ENCODE results near the gene DNAJC3. TPM values are rescaled to one million over a fixed set of nuclear protein-coding genes. Genes with fewer than 3 reads are reported as not detected.

Gene DNAJC3
- total and polyA plus RNA-seq, 2 of the 13 experiments (the other 11 are each of a cell fraction or from before 2014, with no cell fraction given), result 10.4 to 48.2 TPM

DNA sequence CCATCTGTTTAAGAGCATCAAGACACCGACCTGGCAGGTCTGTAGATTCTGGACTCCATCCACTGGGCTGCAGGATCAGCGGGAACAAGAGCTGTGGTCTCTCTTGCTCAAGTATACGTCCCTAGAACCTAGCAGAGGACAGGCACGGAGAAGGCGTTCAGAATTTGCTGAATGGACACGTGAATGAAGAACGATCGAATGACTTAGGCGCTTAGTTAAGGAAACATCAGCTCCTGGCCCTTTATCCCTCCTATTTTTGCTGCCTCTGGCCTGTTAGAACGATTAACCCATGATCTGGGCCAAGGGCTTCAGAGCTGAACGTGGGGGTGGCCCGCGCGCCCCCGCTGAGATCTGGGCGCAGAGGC, 33.4 kb upstream of the DNAJC3 start (continued):
- TF ChIP-seq FIP1L1 (IDR thresholded peaks at IDR 0.05; ENCODE audit: borderline replicate concordance, insufficient read depth, low read depth, low read length), result no peak
- TF ChIP-seq, protein P1, sequence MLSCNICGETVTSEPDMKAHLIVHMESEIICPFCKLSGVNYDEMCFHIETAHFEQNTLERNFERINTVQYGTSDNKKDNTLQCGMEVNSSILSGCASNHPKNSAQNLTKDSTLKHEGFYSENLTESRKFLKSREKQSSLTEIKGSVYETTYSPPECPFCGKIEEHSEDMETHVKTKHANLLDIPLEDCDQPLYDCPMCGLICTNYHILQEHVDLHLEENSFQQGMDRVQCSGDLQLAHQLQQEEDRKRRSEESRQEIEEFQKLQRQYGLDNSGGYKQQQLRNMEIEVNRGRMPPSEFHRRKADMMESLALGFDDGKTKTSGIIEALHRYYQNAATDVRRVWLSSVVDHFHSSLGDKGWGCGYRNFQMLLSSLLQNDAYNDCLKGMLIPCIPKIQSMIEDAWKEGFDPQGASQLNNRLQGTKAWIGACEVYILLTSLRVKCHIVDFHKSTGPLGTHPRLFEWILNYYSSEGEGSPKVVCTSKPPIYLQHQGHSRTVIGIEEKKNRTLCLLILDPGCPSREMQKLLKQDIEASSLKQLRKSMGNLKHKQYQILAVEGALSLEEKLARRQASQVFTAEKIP (CRISPR knock-in tag; IDR thresholded peaks at IDR 0.05; ENCODE audit: borderline replicate concordance), result no peak
- TF ChIP-seq, protein P2, sequence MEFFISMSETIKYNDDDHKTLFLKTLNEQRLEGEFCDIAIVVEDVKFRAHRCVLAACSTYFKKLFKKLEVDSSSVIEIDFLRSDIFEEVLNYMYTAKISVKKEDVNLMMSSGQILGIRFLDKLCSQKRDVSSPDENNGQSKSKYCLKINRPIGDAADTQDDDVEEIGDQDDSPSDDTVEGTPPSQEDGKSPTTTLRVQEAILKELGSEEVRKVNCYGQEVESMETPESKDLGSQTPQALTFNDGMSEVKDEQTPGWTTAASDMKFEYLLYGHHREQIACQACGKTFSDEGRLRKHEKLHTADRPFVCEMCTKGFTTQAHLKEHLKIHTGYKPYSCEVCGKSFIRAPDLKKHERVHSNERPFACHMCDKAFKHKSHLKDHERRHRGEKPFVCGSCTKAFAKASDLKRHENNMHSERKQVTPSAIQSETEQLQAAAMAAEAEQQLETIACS (CRISPR knock-in tag; IDR thresholded peaks at IDR 0.05), result 0 out of 2 replicates have a peak, but pooled peaks have one; percentile 6
- no peak for TF ChIP-seq HMGA1 (CRISPR knock-in tag; conservative IDR thresholded peaks at IDR 0.05)
- no peak for TF ChIP-seq RORA (CRISPR knock-in tag; IDR thresholded peaks at IDR 0.05)
- peak; percentile 51 for TF ChIP-seq ASH2L (IDR thresholded peaks at IDR 0.05; ENCODE audit: insufficient read length, low read depth, low read length)
- no peak for TF ChIP-seq TEAD2 (CRISPR knock-in tag; IDR thresholded peaks at IDR 0.05)
- TF ChIP-seq, protein P3, sequence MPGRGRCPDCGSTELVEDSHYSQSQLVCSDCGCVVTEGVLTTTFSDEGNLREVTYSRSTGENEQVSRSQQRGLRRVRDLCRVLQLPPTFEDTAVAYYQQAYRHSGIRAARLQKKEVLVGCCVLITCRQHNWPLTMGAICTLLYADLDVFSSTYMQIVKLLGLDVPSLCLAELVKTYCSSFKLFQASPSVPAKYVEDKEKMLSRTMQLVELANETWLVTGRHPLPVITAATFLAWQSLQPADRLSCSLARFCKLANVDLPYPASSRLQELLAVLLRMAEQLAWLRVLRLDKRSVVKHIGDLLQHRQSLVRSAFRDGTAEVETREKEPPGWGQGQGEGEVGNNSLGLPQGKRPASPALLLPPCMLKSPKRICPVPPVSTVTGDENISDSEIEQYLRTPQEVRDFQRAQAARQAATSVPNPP (CRISPR knock-in tag; IDR thresholded peaks at IDR 0.05), result no peak
- no peak for TF ChIP-seq ZNF652 (CRISPR knock-in tag; IDR thresholded peaks at IDR 0.05; ENCODE audit: borderline replicate concordance, low read depth)
- no peak for TF ChIP-seq NFE2L2 (IDR thresholded peaks at IDR 0.05; ENCODE audit: low read length)
- no peak for TF ChIP-seq YY1 (IDR thresholded peaks at IDR 0.05; ENCODE audit: insufficient read depth, insufficient replicate concordance, low read depth, low read length)
- TF ChIP-seq ATF1 (CRISPR knock-in tag; IDR thresholded peaks at IDR 0.05), result no peak
- TF ChIP-seq ZNF17 (CRISPR knock-in tag; IDR thresholded peaks at IDR 0.05), result no peak
- TF ChIP-seq ZSCAN29 (CRISPR knock-in tag; conservative IDR thresholded peaks at IDR 0.05), result no peak
- TF ChIP-seq SP140L (CRISPR knock-in tag; IDR thresholded peaks at IDR 0.05; ENCODE audit: borderline replicate concordance), result no peak
- no peak; the same call in 1 of the 2 replicates for TF ChIP-seq ZSCAN30 (CRISPR knock-in tag; IDR thresholded peaks at IDR 0.05)
- TF ChIP-seq ZNF253 (CRISPR knock-in tag; IDR thresholded peaks at IDR 0.05; ENCODE audit: borderline replicate concordance), result no peak
- TF ChIP-seq ZNF30 (CRISPR knock-in tag; IDR thresholded peaks at IDR 0.05), result 0 out of 2 replicates have a peak, but pooled peaks have one; percentile 46
- TF ChIP-seq ZNF598 (CRISPR knock-in tag; IDR thresholded peaks at IDR 0.05; ENCODE audit: borderline replicate concordance), result no peak
- no peak for TF ChIP-seq PCBP2 (optimal IDR thresholded peaks at IDR 0.05; ENCODE audit: low read depth, low read length, poor library complexity, severe bottlenecking)
- TF ChIP-seq, protein P4, sequence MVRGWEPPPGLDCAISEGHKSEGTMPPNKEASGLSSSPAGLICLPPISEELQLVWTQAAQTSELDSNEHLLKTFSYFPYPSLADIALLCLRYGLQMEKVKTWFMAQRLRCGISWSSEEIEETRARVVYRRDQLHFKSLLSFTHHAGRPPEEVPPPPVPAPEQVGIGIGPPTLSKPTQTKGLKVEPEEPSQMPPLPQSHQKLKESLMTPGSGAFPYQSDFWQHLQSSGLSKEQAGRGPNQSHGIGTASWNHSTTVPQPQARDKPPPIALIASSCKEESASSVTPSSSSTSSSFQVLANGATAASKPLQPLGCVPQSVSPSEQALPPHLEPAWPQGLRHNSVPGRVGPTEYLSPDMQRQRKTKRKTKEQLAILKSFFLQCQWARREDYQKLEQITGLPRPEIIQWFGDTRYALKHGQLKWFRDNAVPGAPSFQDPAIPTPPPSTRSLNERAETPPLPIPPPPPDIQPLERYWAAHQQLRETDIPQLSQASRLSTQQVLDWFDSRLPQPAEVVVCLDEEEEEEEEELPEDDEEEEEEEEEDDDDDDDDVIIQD (CRISPR knock-in tag; IDR thresholded peaks at IDR 0.05; ENCODE audit: low read depth), result no peak
- TF ChIP-seq ZNF430 (CRISPR knock-in tag; IDR thresholded peaks at IDR 0.05), result 0 out of 2 replicates have a peak, but pooled peaks have one; percentile 71
- no peak for TF ChIP-seq GATAD2A (CRISPR knock-in tag; IDR thresholded peaks at IDR 0.05)
- no peak for TF ChIP-seq KAT2B (IDR thresholded peaks at IDR 0.05; ENCODE audit: borderline replicate concordance, low read depth, low read length)
- no peak for TF ChIP-seq SATB2 (CRISPR knock-in tag; IDR thresholded peaks at IDR 0.05)
- TF ChIP-seq HDAC2 (CRISPR knock-in tag; IDR thresholded peaks at IDR 0.05), result peak; percentile 5; the same call in 1 of the 2 replicates
- no peak for TF ChIP-seq ZNF124 (CRISPR knock-in tag; IDR thresholded peaks at IDR 0.05)
